Thyroid gland (tissue), 4 donors: ENCODE data around the gene STH. TPM values are rescaled to one million over a fixed set of nuclear protein-coding genes. Genes with fewer than 3 reads are reported as not detected.

Experiments
- DNase-seq, 2 donors: peaks; one replicate each; pipeline ENCODE4 v3.0.0-alpha.2; 2019
- H3K27ac ChIP-seq, 3 donors: fragments of 200-600 bp; sonication (generic); 1 replicate in 2 of 3; 2 replicates in 1 of 3; pipeline ENCODE4 v1.5.1; 2016 to 2019; ENCODE audit warnings: mild to moderate bottlenecking in 1 of 3, moderate library complexity in 1 of 3
- H3K27me3 ChIP-seq: fragments of 200-600 bp; sonication (generic); one replicate; pipeline ENCODE4 v1.5.1; 2019
- H3K36me3 ChIP-seq, 2 donors: fragments of 200-600 bp; sonication (generic); one replicate each; pipeline ENCODE4 v1.5.1; 2016 to 2019
- H3K4me1 ChIP-seq, 2 donors: fragments of 200-600 bp; sonication (generic); one replicate each; pipeline ENCODE4 v1.5.1; 2017 to 2019
- H3K4me3 ChIP-seq, 3 donors: fragments of 200-600 bp; sonication (generic); replicated peaks in 1 of 3; 1 replicate in 2 of 3; 2 replicates in 1 of 3; pipeline ENCODE4 v1.5.1; 2016; ENCODE audit warnings: mild to moderate bottlenecking in 1 of 3
- H3K9me3 ChIP-seq: fragments of 200-600 bp; sonication (generic); one replicate; pipeline ENCODE4 v1.5.1; 2017
- CTCF ChIP-seq, 6 experiments: fragments of 200-600 bp in 3 of 6; fragments of 450-650 bp in 3 of 6; sonication (generic) in 3 of 6; IDR thresholded peaks; one replicate each; pipeline ENCODE4 v1.5.1; 2016 to 2019; ENCODE audit warnings: antibody characterized with exemption in 6 of 6, mild to moderate bottlenecking in 2 of 6, inconsistent platforms in 1 of 6, moderate library complexity in 1 of 6
- POLR2A ChIP-seq, 2 donors: fragments of 450-650 bp; IDR thresholded peaks; one replicate each; pipeline ENCODE4 v1.6.1; 2017; ENCODE audit warnings: antibody characterized with exemption in 2 of 2, mild to moderate bottlenecking in 2 of 2, moderate library complexity in 1 of 2
- WGBS, 2 donors: methylation state at CpG; one replicate each; pipeline ENCODE4 v1.1.5; 2017; 5-methylcytosine and 5-hydroxymethylcytosine counted together
- intact Hi-C: fragments of 100-400 bp; cut with DNase I; formaldehyde crosslinking; loops from one replicate; pipeline ENCODE4 v1.15.1; 2023
- total RNA-seq, 4 donors: library from RNA; depleted of rRNA; stranded (reverse); fragments of >200 nt; gene quantifications; one replicate each; pipeline ENCODE4 v1.2.3, GENCODE V29; 2016

STH gene
- total RNA-seq, 4 donors from 2014 or later = not detected

GRCh38 chr17:45972531-45972930, 26.5 kb upstream of the STH start:
- Histone ChIP-seq H3K4me3 (no peak overlapping the region), H3K4me1 (no peaks in the 10 kb centered on the region), H3K9me3 (no peaks in the 10 kb centered on the region), H3K27ac (no peak overlapping the region), H3K36me3 (no peaks in the 10 kb centered on the region), H3K27me3 (no peaks in the 10 kb centered on the region)
- intact Hi-C loops = no loop called here
- TF ChIP-seq POLR2A (IDR thresholded peaks at IDR 0.05) (no peak), CTCF (IDR thresholded peaks at IDR 0.05) (no peak)
- WGBS, 2 donors = 85 to 93% methylated on average over 3 of the region's 3 CpGs
- DNase-seq = no peak

- Histone ChIP-seq H3K27me3 (no peaks in the 10 kb centered on the region), H3K27ac (no peak overlapping the region), H3K9me3 (no peaks in the 10 kb centered on the region), H3K4me3 (no peak overlapping the region), H3K4me1 (no peaks in the 10 kb centered on the region), H3K36me3 (no peaks in the 10 kb centered on the region)
- DNase-seq = peak; percentile 26 to 29
- intact Hi-C loops = no loop called here
- WGBS, 2 donors = 58 to 75% methylated on average over 12 of the region's 12 CpGs
- TF ChIP-seq POLR2A (IDR thresholded peaks at IDR 0.05) (no peak), CTCF (IDR thresholded peaks at IDR 0.05) (no peak)
Observed at GRCh38 chr17:45973099-45973780, 25.8 kb upstream of the STH start.

- intact Hi-C loops = no loop called here
- TF ChIP-seq POLR2A (IDR thresholded peaks at IDR 0.05) = no peak
- TF ChIP-seq CTCF (IDR thresholded peaks at IDR 0.05) = no peak
- H3K9me3 ChIP-seq = no peaks in the 10 kb centered on the region
- no peaks in the 10 kb centered on the region for H3K27me3 ChIP-seq
- no peaks in the 10 kb centered on the region for H3K4me1 ChIP-seq
- no peak overlapping the region for H3K4me3 ChIP-seq
- H3K27ac ChIP-seq = no peak overlapping the region
- no peaks in the 10 kb centered on the region for H3K36me3 ChIP-seq
- WGBS, 2 donors = 72 to 82% methylated on average over 10 to 16 of the region's 17 CpGs
- DNase-seq = no peak
Observed at GRCh38 chr17:45973946-45974859, 24.8 kb upstream of the STH start.

GRCh38 chr17:45974916-45975630, 24.0 kb upstream of the STH start:
- H3K4me3 ChIP-seq = no peak overlapping the region
- no peak overlapping the region for H3K27ac ChIP-seq
- H3K4me1 ChIP-seq = no peaks in the 10 kb centered on the region
- intact Hi-C loops = no loop called here
- 60 to 68% methylated on average over 9 to 10 of the region's 10 CpGs for WGBS, 2 donors
- H3K27me3 ChIP-seq = no peaks in the 10 kb centered on the region
- H3K36me3 ChIP-seq = no peaks in the 10 kb centered on the region
- no peak for DNase-seq
- no peak for TF ChIP-seq POLR2A (IDR thresholded peaks at IDR 0.05)
- no peak for TF ChIP-seq CTCF (IDR thresholded peaks at IDR 0.05)
- H3K9me3 ChIP-seq = no peaks in the 10 kb centered on the region
